ENCODE measurements around the gene SPATA33. TPM values are rescaled to one million over a fixed set of nuclear protein-coding genes. Genes with fewer than 3 reads are reported as not detected.

Gene SPATA33
- total and polyA plus RNA-seq, 2 experiments from 2014 or later: 4.4 to 16.8 TPM

DNA sequence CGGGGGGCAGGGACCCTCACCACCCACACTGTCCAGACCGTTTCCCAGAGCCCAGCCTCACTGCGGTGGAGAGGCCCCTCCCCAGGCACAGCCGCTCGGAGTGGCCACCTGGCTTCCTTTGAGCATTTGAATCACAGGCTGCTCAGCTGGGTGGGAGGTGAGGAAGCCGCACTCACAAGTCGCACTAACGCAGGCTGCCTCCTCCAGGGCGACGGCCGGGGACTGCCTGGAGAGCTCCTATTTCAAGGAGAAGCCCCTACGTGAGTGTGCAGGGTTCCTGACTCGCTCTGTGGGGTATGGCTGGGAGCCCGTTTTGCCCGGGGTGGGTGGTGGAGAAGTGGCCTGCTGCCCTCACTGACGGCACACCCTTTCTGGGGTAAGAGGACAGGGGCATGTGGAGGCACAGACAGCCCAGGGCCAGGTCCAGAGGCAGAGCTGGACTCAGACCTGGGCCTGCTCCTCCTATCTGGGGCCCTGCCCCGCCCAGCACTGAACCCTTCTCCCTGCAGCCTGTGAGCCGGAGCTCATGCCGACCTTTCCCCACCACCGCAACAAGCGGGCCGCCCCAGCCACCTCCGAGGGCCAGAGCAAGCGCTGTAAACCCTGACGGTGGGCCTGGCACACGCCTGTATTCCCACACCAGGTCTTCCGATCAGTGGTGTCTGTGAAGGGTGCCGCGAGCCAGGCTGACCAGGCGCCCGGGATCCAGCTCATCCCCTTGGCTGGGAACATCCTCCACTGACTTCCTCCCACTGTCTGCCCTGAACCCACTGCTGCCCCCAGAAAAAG lies 37.6 kb downstream of the SPATA33 start:
- Histone ChIP-seq H3K9me3 (ENCODE audit: low read depth) (no peaks in the 10 kb centered on the region), H3K79me2 (peaks cover 6% of the 10 kb centered on the region), H4K20me1 (ENCODE audit: insufficient read depth, poor library complexity, severe bottlenecking) (peaks cover 9% of the 10 kb centered on the region), H3K4me1 (ENCODE audit: insufficient read depth) (peaks cover 5% of the 10 kb centered on the region), H3K27ac (no peak overlapping the region), H2AFZ (no peak overlapping the region), H3K27me3 (no peaks in the 10 kb centered on the region), H3K36me3 (replicated peaks; ENCODE audit: insufficient read depth, low read depth) (no peaks in the 10 kb centered on the region), H3K4me3 (no peak overlapping the region), H3K4me2 (no peak overlapping the region), H3K9me2 (replicated peaks; ENCODE audit: insufficient read depth) (no peaks in the 10 kb centered on the region)
- WGBS (ENCODE audit: low lambda C conversion rate, missing lambda C conversion rate): 92% methylated on average over 30 of the region's 31 CpGs
- peak; percentile 11 for DNase-seq (ENCODE audit: low spot score)
- no peak for TF ChIP-seq EZH2phosphoT487 (IDR thresholded peaks at IDR 0.05; ENCODE audit: low read depth, severe bottlenecking, unreplicated experiment)
- TF ChIP-seq EZH2 (IDR thresholded peaks at IDR 0.05; ENCODE audit: borderline replicate concordance): no peak
- TF ChIP-seq CTCF (IDR thresholded peaks at IDR 0.05; ENCODE audit: poor library complexity): no peak

- Histone ChIP-seq H3K9me2 (replicated peaks; ENCODE audit: insufficient read depth) (no peaks in the 10 kb centered on the region), H3K27ac (no peak overlapping the region), H4K20me1 (ENCODE audit: insufficient read depth, poor library complexity, severe bottlenecking) (peaks cover 9% of the 10 kb centered on the region), H3K4me3 (no peak overlapping the region), H2AFZ (no peak overlapping the region), H3K36me3 (replicated peaks; ENCODE audit: insufficient read depth, low read depth) (no peaks in the 10 kb centered on the region), H3K79me2 (peaks cover 5% of the 10 kb centered on the region), H3K9me3 (ENCODE audit: low read depth) (no peaks in the 10 kb centered on the region), H3K4me1 (ENCODE audit: insufficient read depth) (peaks cover 10% of the 10 kb centered on the region), H3K4me2 (no peak overlapping the region), H3K27me3 (no peaks in the 10 kb centered on the region)
- WGBS (ENCODE audit: low lambda C conversion rate, missing lambda C conversion rate): 84% methylated on average over 22 of the region's 25 CpGs
- DNase-seq (ENCODE audit: low spot score): peak; percentile 10
- TF ChIP-seq EZH2phosphoT487 (IDR thresholded peaks at IDR 0.05; ENCODE audit: low read depth, severe bottlenecking, unreplicated experiment) (no peak), EZH2 (IDR thresholded peaks at IDR 0.05; ENCODE audit: borderline replicate concordance) (no peak), CTCF (IDR thresholded peaks at IDR 0.05; ENCODE audit: poor library complexity) (no peak)
Measured at GRCh38 chr16:89695875-89696669, 38.4 kb downstream of the SPATA33 start.

GRCh38 chr16:89696670-89697128 lies 39.1 kb downstream of the SPATA33 start:
- peaks cover 10% of the 10 kb centered on the region for H3K4me1 ChIP-seq (ENCODE audit: insufficient read depth)
- TF ChIP-seq EZH2phosphoT487 (IDR thresholded peaks at IDR 0.05; ENCODE audit: low read depth, severe bottlenecking, unreplicated experiment): no peak
- TF ChIP-seq CTCF (IDR thresholded peaks at IDR 0.05; ENCODE audit: poor library complexity): no peak
- TF ChIP-seq EZH2 (IDR thresholded peaks at IDR 0.05; ENCODE audit: borderline replicate concordance): no peak
- DNase-seq (ENCODE audit: low spot score): no peak
- no peak overlapping the region for H3K4me2 ChIP-seq
- no peaks in the 10 kb centered on the region for H3K36me3 ChIP-seq (replicated peaks; ENCODE audit: insufficient read depth, low read depth)
- no peaks in the 10 kb centered on the region for H3K9me3 ChIP-seq (ENCODE audit: low read depth)
- WGBS (ENCODE audit: low lambda C conversion rate, missing lambda C conversion rate): 68% methylated on average over 18 of the region's 18 CpGs
- H2AFZ ChIP-seq: no peak overlapping the region
- no peak overlapping the region for H3K27ac ChIP-seq
- no peak overlapping the region for H3K4me3 ChIP-seq
- peaks cover 9% of the 10 kb centered on the region for H4K20me1 ChIP-seq (ENCODE audit: insufficient read depth, poor library complexity, severe bottlenecking)
- no peaks in the 10 kb centered on the region for H3K27me3 ChIP-seq
- peaks cover 5% of the 10 kb centered on the region for H3K79me2 ChIP-seq
- no peaks in the 10 kb centered on the region for H3K9me2 ChIP-seq (replicated peaks; ENCODE audit: insufficient read depth)

All from hepatocyte (in vitro differentiated cells).